Cardiac fibroblast (primary cell): ENCODE results near the gene BDH1.

ENCODE experiments used
- DNase-seq, 2 donors: peaks; one replicate each; pipeline versions ENCODE4 v3.0.0 to v3.0.0-alpha.2; 2010; ENCODE audit warnings: low read depth in 2 of 2
- H3K4me3 ChIP-seq, 2 donors: replicated peaks in 1 of 2; 1 replicate in 1 of 2; 2 replicates in 1 of 2; pipeline ENCODE4 v1.5.1; 2011; ENCODE audit warnings: low read depth in 2 of 2, low read length in 2 of 2, mild to moderate bottlenecking in 2 of 2, moderate library complexity in 1 of 2
- CTCF ChIP-seq: IDR thresholded peaks from one replicate; pipeline ENCODE4 v1.5.1; 2011; ENCODE audit warnings: low read depth, mild to moderate bottlenecking, low read length, inconsistent platforms

The BDH1 gene

DNA sequence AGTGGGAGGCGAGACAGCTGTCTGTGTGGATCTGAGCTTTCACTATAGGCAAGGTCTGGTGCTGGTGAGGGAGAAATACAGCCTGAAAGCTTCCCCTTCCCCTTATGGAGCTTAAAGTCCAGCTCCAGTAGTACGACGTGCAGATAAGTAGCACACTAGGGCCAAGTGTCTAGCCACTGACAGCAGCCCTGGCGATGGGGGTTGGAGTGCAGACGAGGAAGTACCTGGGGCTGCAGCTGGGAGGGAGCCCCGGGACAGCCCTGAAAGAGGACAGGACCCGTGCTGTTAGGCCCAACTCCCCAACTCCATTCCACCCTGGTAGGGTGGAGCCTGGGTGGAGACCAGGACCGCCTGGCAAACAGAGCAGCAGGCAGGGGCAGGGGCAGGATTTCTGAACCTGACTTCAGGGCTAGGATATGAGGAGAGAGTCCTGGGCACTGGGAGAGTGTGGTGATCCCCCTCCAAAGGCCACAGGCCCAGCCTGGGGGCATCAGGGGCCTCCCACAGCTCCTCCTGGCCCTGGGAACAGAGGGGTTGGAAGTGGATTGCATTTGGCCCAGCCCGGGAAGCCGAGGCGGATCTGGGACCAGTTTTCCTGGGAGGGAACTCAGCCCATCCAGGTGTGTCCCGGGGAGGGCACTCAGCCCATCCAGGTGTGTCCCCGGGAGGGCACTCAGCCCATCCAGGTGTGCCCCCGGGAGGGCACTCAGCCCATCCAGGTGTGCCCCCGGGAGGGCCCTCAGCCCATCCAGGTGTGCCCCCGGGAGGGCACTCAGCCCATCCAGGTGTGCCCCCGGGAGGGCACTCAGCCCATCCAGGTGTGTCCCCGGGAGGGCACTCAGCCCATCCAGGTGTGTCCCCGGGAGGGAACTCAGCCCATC, 42.8 kb downstream of the BDH1 start:
- DNase-seq = no peak
- TF ChIP-seq CTCF = no peak
- no peak overlapping the region for H3K4me3 ChIP-seq

DNA sequence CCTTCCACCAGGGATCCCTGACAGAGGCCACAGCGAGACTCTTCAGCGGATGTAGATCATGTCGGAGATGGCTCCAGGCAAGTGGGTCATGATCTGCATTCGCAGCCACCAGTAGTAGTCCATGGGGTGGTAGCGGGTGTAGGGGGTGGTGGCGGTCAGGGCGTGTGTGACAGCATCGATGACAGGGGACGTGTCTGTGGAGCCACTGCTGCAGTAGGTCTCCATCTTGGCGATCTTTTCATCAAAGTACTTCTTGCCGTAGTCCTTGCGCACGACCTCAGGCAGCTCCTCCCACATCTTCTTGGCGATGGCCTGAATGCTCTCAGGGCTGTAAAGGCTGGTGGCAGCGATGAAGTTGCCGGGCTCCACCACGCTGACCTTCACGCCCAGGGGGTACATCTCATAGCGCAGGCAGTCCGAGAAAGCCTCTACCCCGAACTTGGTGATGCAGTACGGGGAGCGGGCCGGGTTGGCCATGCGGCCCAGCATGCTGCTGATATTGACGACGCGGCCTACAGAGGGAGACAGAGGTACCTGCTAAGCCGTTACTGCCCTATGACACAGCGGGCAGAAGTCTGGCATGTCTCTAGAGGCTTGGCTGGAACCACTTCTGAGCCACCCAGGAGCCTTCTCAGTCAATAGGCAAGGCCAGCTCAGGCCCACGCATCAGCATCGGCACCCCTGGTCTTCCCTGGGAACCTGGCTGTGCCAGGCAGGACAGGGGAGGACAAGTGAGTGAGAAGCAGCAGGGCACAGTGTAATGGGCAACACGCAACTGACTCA, 43.7 kb downstream of the BDH1 start:
- no peak for TF ChIP-seq CTCF
- no peak overlapping the region for H3K4me3 ChIP-seq
- DNase-seq = no peak

DNA sequence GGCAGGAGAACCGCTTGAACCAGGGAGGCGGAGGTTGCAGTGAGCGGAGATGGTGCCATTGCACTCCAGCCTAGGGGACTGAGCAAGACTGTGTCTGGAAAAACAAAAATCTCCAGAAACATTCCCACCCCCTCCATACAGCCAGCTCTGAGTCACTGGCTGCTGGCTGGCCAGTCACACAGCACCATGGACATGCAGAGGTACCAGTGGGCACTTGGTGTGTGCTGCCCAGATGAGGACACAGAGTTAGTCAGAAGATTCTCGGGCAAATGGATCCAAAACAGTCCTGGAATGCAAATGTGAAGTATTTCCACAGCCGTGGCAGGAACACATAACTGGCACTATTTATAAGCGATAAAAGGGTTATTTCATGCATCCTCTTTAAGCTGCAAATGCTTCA, 44.6 kb downstream of the BDH1 start:
- peak in 1 of 2 donors; percentile 63 for DNase-seq
- no peak overlapping the region for H3K4me3 ChIP-seq
- no peak for TF ChIP-seq CTCF

DNA sequence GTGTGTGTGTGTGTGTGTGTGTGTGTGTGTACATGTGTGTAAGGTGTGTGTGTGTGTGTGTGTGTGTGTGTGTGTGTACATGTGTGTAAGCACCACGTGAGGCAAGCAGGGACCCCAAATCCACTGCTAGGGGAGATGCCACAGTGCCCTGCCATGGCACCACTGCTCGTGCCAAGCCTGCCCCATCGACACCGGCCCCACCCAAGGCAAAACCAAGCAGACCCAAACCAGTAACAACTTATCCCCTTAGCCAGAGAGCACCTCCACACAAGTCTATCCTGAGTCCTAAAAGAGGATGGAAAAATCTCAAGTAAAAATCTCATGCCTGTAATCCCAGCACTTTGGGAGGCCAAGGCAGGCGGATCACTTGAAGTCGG, 45.1 kb downstream of the BDH1 start:
- H3K4me3 ChIP-seq = no peak overlapping the region
- DNase-seq = no peak
- no peak for TF ChIP-seq CTCF

GRCh38 chr3:197508924-197509775, 46.6 kb downstream of the BDH1 start:
- no peak for TF ChIP-seq CTCF
- no peak for DNase-seq
- peak overlapping the region in 1 of 2 donors; percentile 49 for H3K4me3 ChIP-seq

- no peak overlapping the region for H3K4me3 ChIP-seq
- no peak for DNase-seq
- no peak for TF ChIP-seq CTCF
Measured at GRCh38 chr3:197508461-197508860, 47.3 kb downstream of the BDH1 start.
